ENCODE results near the gene CCDC110.

CCDC110 gene

GRCh38 chr4:185424905-185425646 is 46.5 kb downstream of the CCDC110 start:
- H3K4me2 ChIP-seq: peak overlapping the region; percentile 92
- peak overlapping the region; percentile 87 for H3K27ac ChIP-seq
- no peaks in the 10 kb centered on the region for H3K27me3 ChIP-seq (ENCODE audit: insufficient read depth, low read depth)
- peak overlapping the region; percentile 95 for H3K9ac ChIP-seq
- 0 out of 2 replicates have a peak, but pooled peaks cover 5% of the 10 kb centered on the region for H3K79me2 ChIP-seq (ENCODE audit: insufficient read depth, low read depth)
- H2AFZ ChIP-seq (ENCODE audit: low read depth): peak overlapping the region; percentile 95
- H3K4me3 ChIP-seq (IDR thresholded peaks at IDR 0.05; ENCODE audit: insufficient read depth, low read depth, low read length): no peak overlapping the region
- no peaks in the 10 kb centered on the region for H3K36me3 ChIP-seq (ENCODE audit: insufficient read depth)
- TF ChIP-seq, protein P1, sequence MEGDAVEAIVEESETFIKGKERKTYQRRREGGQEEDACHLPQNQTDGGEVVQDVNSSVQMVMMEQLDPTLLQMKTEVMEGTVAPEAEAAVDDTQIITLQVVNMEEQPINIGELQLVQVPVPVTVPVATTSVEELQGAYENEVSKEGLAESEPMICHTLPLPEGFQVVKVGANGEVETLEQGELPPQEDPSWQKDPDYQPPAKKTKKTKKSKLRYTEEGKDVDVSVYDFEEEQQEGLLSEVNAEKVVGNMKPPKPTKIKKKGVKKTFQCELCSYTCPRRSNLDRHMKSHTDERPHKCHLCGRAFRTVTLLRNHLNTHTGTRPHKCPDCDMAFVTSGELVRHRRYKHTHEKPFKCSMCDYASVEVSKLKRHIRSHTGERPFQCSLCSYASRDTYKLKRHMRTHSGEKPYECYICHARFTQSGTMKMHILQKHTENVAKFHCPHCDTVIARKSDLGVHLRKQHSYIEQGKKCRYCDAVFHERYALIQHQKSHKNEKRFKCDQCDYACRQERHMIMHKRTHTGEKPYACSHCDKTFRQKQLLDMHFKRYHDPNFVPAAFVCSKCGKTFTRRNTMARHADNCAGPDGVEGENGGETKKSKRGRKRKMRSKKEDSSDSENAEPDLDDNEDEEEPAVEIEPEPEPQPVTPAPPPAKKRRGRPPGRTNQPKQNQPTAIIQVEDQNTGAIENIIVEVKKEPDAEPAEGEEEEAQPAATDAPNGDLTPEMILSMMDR (conservative IDR thresholded peaks at IDR 0.05; ENCODE audit: low read depth, low read length): no peak
- no peaks in the 10 kb centered on the region for H4K20me1 ChIP-seq (ENCODE audit: insufficient read depth)
- peaks cover 21% of the 10 kb centered on the region for H3K4me1 ChIP-seq (ENCODE audit: low read depth, poor library complexity, severe bottlenecking)

DNA sequence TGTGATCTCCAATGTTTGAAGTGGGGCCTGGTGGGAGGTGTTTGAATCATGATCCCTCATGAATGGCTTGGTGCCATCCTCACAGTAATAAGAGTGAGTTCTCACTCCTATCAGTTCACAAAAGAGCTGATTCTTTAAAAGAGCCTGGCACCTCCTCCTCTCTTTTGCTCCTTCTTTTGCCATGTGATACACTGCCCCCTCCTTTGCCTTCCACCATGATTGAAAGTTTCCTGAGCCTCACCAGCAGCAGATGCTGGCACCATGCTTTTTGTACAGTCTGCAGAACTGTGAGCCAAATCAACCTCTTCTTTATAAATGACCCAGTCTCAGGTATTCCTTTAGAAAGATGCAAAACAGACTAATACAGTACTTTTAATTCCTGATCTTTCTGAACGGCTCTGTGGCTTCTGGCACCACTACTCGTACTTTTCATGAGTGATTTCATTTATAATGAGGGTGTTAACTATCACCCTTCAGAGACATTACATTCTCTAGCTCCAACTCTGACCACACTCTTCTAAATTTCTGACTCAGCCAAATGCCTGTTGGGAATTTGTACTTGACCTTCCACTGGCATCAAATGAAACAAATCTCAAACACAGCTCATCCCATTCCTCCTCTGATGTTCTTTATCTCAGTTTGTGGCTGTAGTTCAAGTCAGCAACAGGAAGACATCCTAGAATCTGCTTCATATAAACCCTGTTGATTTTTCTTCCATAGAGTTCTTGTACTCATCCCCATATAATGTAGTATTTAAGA is 50.0 kb downstream of the CCDC110 start:
- no peak overlapping the region for H3K4me3 ChIP-seq (IDR thresholded peaks at IDR 0.05; ENCODE audit: insufficient read depth, low read depth, low read length)
- peaks cover 21% of the 10 kb centered on the region for H3K4me1 ChIP-seq (ENCODE audit: low read depth, poor library complexity, severe bottlenecking)
- H2AFZ ChIP-seq (ENCODE audit: low read depth): no peak overlapping the region
- H3K27ac ChIP-seq: no peak overlapping the region
- no peak overlapping the region for H3K9ac ChIP-seq
- H3K27me3 ChIP-seq (ENCODE audit: insufficient read depth, low read depth): no peaks in the 10 kb centered on the region
- H4K20me1 ChIP-seq (ENCODE audit: insufficient read depth): no peaks in the 10 kb centered on the region
- 0 out of 2 replicates have a peak, but pooled peaks cover 5% of the 10 kb centered on the region for H3K79me2 ChIP-seq (ENCODE audit: insufficient read depth, low read depth)
- TF ChIP-seq, protein P1 (conservative IDR thresholded peaks at IDR 0.05; ENCODE audit: low read depth, low read length): no peak
- no peaks in the 10 kb centered on the region for H3K36me3 ChIP-seq (ENCODE audit: insufficient read depth)
- no peak overlapping the region for H3K4me2 ChIP-seq

GRCh38 chr4:185416955-185417354 is 54.6 kb downstream of the CCDC110 start:
- H3K36me3 ChIP-seq (ENCODE audit: insufficient read depth): no peaks in the 10 kb centered on the region
- H2AFZ ChIP-seq (ENCODE audit: low read depth): no peak overlapping the region
- H3K27ac ChIP-seq: no peak overlapping the region
- no peaks in the 10 kb centered on the region for H3K27me3 ChIP-seq (ENCODE audit: insufficient read depth, low read depth)
- H3K4me3 ChIP-seq (IDR thresholded peaks at IDR 0.05; ENCODE audit: insufficient read depth, low read depth, low read length): no peak overlapping the region
- peaks cover 22% of the 10 kb centered on the region for H3K4me1 ChIP-seq (ENCODE audit: low read depth, poor library complexity, severe bottlenecking)
- H4K20me1 ChIP-seq (ENCODE audit: insufficient read depth): no peaks in the 10 kb centered on the region
- H3K79me2 ChIP-seq (ENCODE audit: insufficient read depth, low read depth): no peaks in the 10 kb centered on the region
- no peak overlapping the region for H3K9ac ChIP-seq
- no peak overlapping the region for H3K4me2 ChIP-seq
- TF ChIP-seq, protein P1 (conservative IDR thresholded peaks at IDR 0.05; ENCODE audit: low read depth, low read length): no peak

GRCh38 chr4:185412412-185412811 is 59.1 kb downstream of the CCDC110 start:
- Histone ChIP-seq H3K4me1 (ENCODE audit: low read depth, poor library complexity, severe bottlenecking) (peaks cover 17% of the 10 kb centered on the region), H2AFZ (ENCODE audit: low read depth) (no peak overlapping the region), H3K79me2 (ENCODE audit: insufficient read depth, low read depth) (no peaks in the 10 kb centered on the region), H3K36me3 (ENCODE audit: insufficient read depth) (no peaks in the 10 kb centered on the region), H3K4me2 (no peak overlapping the region), H3K27me3 (ENCODE audit: insufficient read depth, low read depth) (no peaks in the 10 kb centered on the region), H3K27ac (no peak overlapping the region), H4K20me1 (ENCODE audit: insufficient read depth) (no peaks in the 10 kb centered on the region), H3K4me3 (IDR thresholded peaks at IDR 0.05; ENCODE audit: insufficient read depth, low read depth, low read length) (no peak overlapping the region), H3K9ac (no peak overlapping the region)
- TF ChIP-seq, protein P1 (conservative IDR thresholded peaks at IDR 0.05; ENCODE audit: low read depth, low read length): no peak
